Measurements from ENCODE around the gene TESK2.
"Not testable (repeated sequence)": the region's sequence is repeated elsewhere in the genome, so short reads cannot be mapped to it uniquely, and the experiment has no call there.

TESK2 gene

GRCh38 chr1:45411510-45411899 is 79.5 kb downstream of the TESK2 start:
- no peak for DNase-seq (ENCODE audit: low spot score)

DNA sequence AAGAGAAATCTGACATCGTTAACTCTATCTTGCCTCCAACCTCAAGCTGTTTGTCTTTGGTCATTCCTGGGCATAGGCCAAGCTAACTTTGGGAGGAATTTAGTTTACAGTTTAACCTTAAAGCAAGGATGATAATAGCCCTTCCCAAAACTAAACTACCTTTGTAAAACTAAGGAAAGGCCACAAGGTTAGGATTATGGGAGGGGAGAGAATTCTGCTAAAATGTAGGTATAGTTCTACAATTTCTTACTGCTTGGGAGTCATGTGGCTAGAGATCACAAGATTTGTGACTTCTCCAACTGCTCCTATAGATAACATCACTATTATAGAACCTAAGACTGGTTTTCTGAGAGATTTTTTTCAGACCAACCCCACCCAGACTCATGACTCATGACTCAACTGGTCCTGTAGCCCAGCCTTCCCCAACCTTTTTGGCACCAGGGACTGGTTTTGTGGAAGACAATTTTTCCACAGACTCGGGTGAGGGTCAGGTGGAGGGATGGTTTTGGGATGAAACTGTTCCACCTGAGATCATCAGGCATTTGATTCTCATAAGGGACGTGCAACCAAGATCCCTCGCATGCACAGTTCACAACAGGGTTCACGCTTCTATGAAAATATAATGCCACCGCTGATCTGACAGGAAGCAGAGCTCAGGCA is 80.0 kb downstream of the TESK2 start:
- DNase-seq (ENCODE audit: low spot score): no peak

GRCh38 chr1:45409276-45409675 is 81.7 kb downstream of the TESK2 start:
- no peak for DNase-seq (ENCODE audit: low spot score)

- DNase-seq (ENCODE audit: low spot score): no peak
Measured at GRCh38 chr1:45407629-45408287, 83.2 kb downstream of the TESK2 start.

GRCh38 chr1:45405636-45406035 is 85.3 kb downstream of the TESK2 start:
- DNase-seq (ENCODE audit: low spot score): no peak

DNA sequence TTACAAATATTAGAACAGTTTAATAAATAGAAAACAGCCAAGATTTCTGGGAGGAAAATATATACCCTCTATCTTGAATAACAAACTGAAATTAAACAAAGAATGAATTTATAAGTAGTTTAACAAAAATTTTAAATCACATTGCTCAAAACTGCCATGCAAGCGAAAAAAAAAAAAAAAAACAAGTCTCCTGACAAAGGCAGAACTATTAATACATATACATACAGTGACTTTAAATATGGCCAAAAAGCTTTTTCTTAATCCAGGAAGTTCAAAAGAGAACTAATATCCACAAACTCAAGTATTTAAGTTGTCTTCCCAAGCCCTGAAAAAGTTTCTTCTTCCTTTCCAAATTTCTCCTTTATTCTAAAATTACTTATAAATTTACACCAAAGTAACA is 87.2 kb downstream of the TESK2 start:
- DNase-seq (ENCODE audit: low spot score): no peak

GRCh38 chr1:45403298-45403697 is 87.7 kb downstream of the TESK2 start:
- DNase-seq (ENCODE audit: low spot score): no peak

GRCh38 chr1:45401524-45401923 is 89.4 kb downstream of the TESK2 start:
- no peak for DNase-seq (ENCODE audit: low spot score)

GRCh38 chr1:45400049-45400448 is 90.9 kb downstream of the TESK2 start:
- no peak for DNase-seq (ENCODE audit: low spot score)

DNA sequence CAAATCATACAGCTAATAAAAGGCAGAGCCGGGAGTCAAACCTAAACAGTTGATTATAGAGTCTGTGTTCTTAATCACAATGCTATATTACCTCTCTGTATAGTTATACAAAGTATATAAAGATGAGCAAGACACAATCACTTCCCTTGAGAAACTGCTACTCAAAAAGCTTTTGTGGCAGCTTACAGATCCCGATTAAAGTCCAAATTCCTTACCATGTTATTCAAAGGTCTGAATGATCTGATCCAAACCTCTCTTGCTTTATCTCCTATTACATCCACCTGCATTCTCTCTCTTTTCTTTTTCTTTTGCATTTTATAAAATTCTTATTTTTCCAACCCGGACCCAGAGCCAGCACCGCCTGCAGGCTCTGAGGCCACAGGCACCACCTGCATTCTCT is 93.7 kb downstream of the TESK2 start:
- DNase-seq (ENCODE audit: low spot score): no peak

GRCh38 chr1:45395582-45395981 is 95.4 kb downstream of the TESK2 start:
- no peak for DNase-seq (ENCODE audit: low spot score)

- no peak for DNase-seq (ENCODE audit: low spot score)
Measured at GRCh38 chr1:45395051-45395450, 95.9 kb downstream of the TESK2 start.

GRCh38 chr1:45394342-45394741 is 96.6 kb downstream of the TESK2 start:
- no peak for DNase-seq (ENCODE audit: low spot score)

GRCh38 chr1:45393718-45394302 is 97.2 kb downstream of the TESK2 start:
- DNase-seq (ENCODE audit: low spot score): no peak

- DNase-seq (ENCODE audit: low spot score): no peak
Measured at GRCh38 chr1:45386219-45386618, 104.7 kb downstream of the TESK2 start.

- DNase-seq (ENCODE audit: low spot score): no peak
Measured at GRCh38 chr1:45385302-45385701, 105.7 kb downstream of the TESK2 start.

DNA sequence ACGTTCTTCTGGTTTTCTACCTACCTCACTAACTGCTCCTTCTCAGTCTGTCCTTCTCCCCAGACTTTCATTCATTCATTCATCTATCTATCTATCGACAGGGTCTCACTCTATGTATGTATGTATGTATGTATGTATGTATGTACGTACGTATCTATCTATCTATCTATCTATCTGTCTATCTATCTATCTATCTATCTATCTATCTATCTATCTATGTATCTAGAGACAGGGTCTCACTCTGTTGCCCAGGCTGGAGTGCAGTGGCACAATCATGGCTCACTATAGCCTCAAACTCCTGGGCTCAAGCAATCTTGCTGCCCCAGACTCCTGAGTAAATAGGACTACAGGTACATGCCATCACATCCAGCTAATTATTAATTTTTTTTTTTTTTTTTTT is 106.8 kb downstream of the TESK2 start:
- not testable (repeated sequence) for DNase-seq (ENCODE audit: low spot score)

- no peak for DNase-seq (ENCODE audit: low spot score)
Measured at GRCh38 chr1:45383191-45383590, 107.8 kb downstream of the TESK2 start.

DNA sequence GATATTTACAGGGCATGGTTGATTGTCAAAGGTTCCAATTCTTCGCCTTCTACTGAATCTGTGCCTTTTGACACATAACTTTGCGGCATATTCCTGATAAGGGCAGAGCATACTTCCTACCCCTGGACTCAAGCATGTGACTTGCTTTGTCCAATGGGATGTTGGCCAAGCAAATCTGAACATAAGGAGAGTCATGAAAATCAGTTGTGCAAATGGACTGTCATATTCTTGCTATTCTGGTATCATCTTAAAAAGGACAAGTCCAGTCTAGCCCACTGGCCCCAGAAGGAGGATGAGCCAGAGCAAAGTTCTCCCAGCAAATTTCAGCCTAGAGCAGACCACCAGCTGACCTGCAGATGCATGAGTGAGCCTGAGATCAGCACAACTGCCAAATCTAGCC is 109.7 kb downstream of the TESK2 start:
- no peak for DNase-seq (ENCODE audit: low spot score)

DNA sequence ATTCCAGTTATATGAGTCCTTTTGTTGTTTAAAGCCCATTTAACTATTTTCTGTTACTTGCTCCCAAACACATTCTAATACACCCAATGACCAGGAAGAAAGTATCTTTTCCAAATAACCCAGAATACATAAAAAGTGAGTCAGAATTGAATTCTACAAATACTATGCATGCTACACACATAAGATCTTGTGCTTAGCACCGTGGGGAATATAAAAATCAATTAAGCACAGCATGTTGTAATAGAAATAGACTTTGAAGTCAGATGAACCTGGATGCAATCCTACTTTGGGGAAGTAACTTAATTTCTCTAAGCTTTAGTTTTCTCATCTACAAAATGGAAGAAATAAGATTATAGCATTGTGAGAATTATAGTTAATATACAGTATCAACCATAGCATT is 110.2 kb downstream of the TESK2 start:
- DNase-seq (ENCODE audit: low spot score): no peak

- no peak for DNase-seq (ENCODE audit: low spot score)
Measured at GRCh38 chr1:45380125-45380524, 110.8 kb downstream of the TESK2 start.

- DNase-seq (ENCODE audit: low spot score): no peak
Measured at GRCh38 chr1:45379524-45379923, 111.4 kb downstream of the TESK2 start.

GRCh38 chr1:45378184-45378583 is 112.8 kb downstream of the TESK2 start:
- DNase-seq (ENCODE audit: low spot score): no peak
